Neural cell (in vitro differentiated cells): ENCODE results near the gene HMOX2. TPM values are rescaled to one million over a fixed set of nuclear protein-coding genes. Genes with fewer than 3 reads are reported as not detected.

ENCODE experiments used
- H2AFZ ChIP-seq: fragments of 200-600, 300-800 bp; sonication (generic), shearing (Covaris generic); 2 replicates; pipeline ENCODE4 v1.6.0; 2014; ENCODE audit warnings: low read depth, mild to moderate bottlenecking, antibody characterized with exemption, low read length, moderate library complexity
- H3F3A ChIP-seq: fragments of 200-600 bp; shearing (Covaris generic); 2 replicates; pipeline ENCODE4 v1.6.1; 2016; ENCODE audit warnings: mild to moderate bottlenecking, moderate library complexity, mixed read lengths, antibody characterized with exemption, low read length; ENCODE audit not compliant: insufficient read depth, poor library complexity, severe bottlenecking
- H3K27ac ChIP-seq: fragments of 200-600, 300-800 bp; sonication (generic), shearing (Covaris generic); 2 replicates; pipeline ENCODE4 v1.5.1; 2014; ENCODE audit warnings: mild to moderate bottlenecking, low read length, moderate library complexity
- H3K27me3 ChIP-seq: fragments of 300-800, 200-600 bp; sonication (generic), shearing (Covaris generic); 2 replicates; pipeline ENCODE4 v1.6.0; 2014; ENCODE audit warnings: mild to moderate bottlenecking, low read depth, low read length, moderate library complexity; ENCODE audit not compliant: insufficient read depth
- H3K36me3 ChIP-seq: fragments of 300-800, 200-600 bp; sonication (generic), shearing (Covaris generic); 2 replicates; pipeline ENCODE4 v1.5.1; 2014; ENCODE audit warnings: mild to moderate bottlenecking, antibody characterized with exemption, low read length, moderate library complexity; ENCODE audit not compliant: insufficient read depth
- H3K4me2 ChIP-seq: fragments of 300-800, 200-600 bp; sonication (generic), shearing (Covaris generic); 2 replicates; pipeline ENCODE4 v1.6.0; 2014; ENCODE audit warnings: mild to moderate bottlenecking, low read length
- H3K4me3 ChIP-seq: fragments of 300-800, 200-600 bp; sonication (generic), shearing (Covaris generic); 2 replicates; pipeline ENCODE4 v1.5.1; 2014; ENCODE audit warnings: mild to moderate bottlenecking, low read length, moderate library complexity
- H3K79me2 ChIP-seq: fragments of 200-600 bp; shearing (Covaris generic); replicated peaks from 2 replicates; pipeline ENCODE4 v1.6.0; 2014; ENCODE audit warnings: mild to moderate bottlenecking, low read length, moderate library complexity; ENCODE audit not compliant: insufficient read depth
- H3K9ac ChIP-seq: fragments of 300-800, 200-600 bp; sonication (generic), shearing (Covaris generic); 2 replicates; pipeline ENCODE4 v1.6.1; 2016; ENCODE audit warnings: mild to moderate bottlenecking, low read length, mixed read lengths
- H3K9me2 ChIP-seq: fragments of 200-600 bp; shearing (Covaris generic); 2 replicates; pipeline ENCODE4 v1.6.1; 2016; ENCODE audit warnings: mild to moderate bottlenecking, low read length, mixed read lengths; ENCODE audit not compliant: insufficient read depth
- H3K9me3 ChIP-seq: fragments of 200-600, 300-800 bp; sonication (generic), shearing (Covaris generic); 2 replicates; pipeline ENCODE4 v1.6.1; 2016; ENCODE audit warnings: mild to moderate bottlenecking, mixed run types, low read length, moderate library complexity, mixed read lengths
- H4K20me1 ChIP-seq: fragments of 200-600 bp; shearing (Covaris generic); 2 replicates; pipeline ENCODE4 v1.6.1; 2016; ENCODE audit warnings: mild to moderate bottlenecking, mixed run types; ENCODE audit not compliant: insufficient read depth
- CTCF ChIP-seq: fragments of 450-650 bp; IDR thresholded peaks from 2 replicates; pipeline ENCODE4 v1.5.1; 2014; ENCODE audit warnings: antibody characterized with exemption, mild to moderate bottlenecking, moderate library complexity; ENCODE audit not compliant: poor library complexity, severe bottlenecking
- EP300 ChIP-seq: fragments of 450-650 bp; conservative IDR thresholded peaks from 2 replicates; pipeline ENCODE4 v1.6.1; 2014; ENCODE audit warnings: antibody characterized with exemption, mild to moderate bottlenecking, moderate library complexity; ENCODE audit not compliant: poor library complexity, severe bottlenecking
- EZH2 ChIP-seq: fragments of 200-600, 300-800 bp; shearing (Covaris generic), sonication (generic); IDR thresholded peaks from 2 replicates; pipeline ENCODE4 v1.6.1; 2014; ENCODE audit warnings: antibody characterized with exemption, low read length, borderline replicate concordance, mild to moderate bottlenecking; ENCODE audit not compliant: insufficient read depth, poor library complexity, severe bottlenecking
- MXI1 ChIP-seq: fragments of 450-650 bp; conservative IDR thresholded peaks from 2 replicates; pipeline ENCODE4 v1.6.1; 2014; ENCODE audit warnings: antibody characterized with exemption, mild to moderate bottlenecking; ENCODE audit not compliant: poor library complexity, severe bottlenecking
- POLR2AphosphoS5 ChIP-seq: IDR thresholded peaks from 2 replicates; pipeline ENCODE4 v1.6.1; 2012
- RAD21 ChIP-seq: fragments of 450-650 bp; conservative IDR thresholded peaks from 2 replicates; pipeline ENCODE4 v1.6.1; 2014; ENCODE audit warnings: antibody characterized with exemption, mild to moderate bottlenecking, moderate library complexity
- SMC3 ChIP-seq: fragments of 450-650 bp; conservative IDR thresholded peaks from 2 replicates; pipeline ENCODE4 v1.6.1; 2014; ENCODE audit warnings: antibody characterized with exemption, mild to moderate bottlenecking, moderate library complexity; ENCODE audit not compliant: poor library complexity
- TAF1 ChIP-seq: IDR thresholded peaks from 2 replicates; pipeline ENCODE4 v1.6.1; 2012; ENCODE audit warnings: low read depth
- polyA plus RNA-seq: library from polyadenylated mRNA; depleted of rRNA; stranded (reverse); fragments of >200 nt; gene quantifications from 2 replicates; pipeline ENCODE4 v1.2.3, GENCODE V29; 2014
- TF ChIP-seq, protein P1 (sequence below): IDR thresholded peaks from 2 replicates; pipeline ENCODE4 v1.6.1; 2012; ENCODE audit warnings: borderline replicate concordance

Gene HMOX2
- polyA plus RNA-seq, 1 donor from 2014 or later: 79.4 TPM

DNA sequence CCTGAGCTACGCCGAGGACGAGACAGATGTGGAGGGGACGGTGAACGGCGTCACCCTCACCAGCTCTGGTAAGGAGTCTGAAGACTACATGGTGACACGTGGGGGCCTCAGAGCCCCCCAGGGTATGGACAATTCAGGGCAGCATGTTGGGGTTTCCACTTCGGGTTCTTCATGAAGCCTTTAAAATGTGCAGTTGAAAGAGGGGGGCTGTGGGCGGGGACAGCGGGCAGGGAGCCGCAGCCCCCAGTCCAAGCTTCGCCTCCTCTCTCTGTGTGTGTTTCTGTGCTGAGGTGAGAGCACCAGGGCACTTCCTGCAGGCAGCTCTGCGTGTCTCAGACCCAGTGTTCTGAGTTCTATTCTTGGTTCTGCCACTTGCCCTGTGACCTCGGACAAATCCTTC, 25.8 kb upstream of the HMOX2 start:
- no peaks in the 10 kb centered on the region for H3K9me2 ChIP-seq
- no peak overlapping the region for H3K4me3 ChIP-seq
- no peak overlapping the region for H3K27ac ChIP-seq
- H3K79me2 ChIP-seq: no peaks in the 10 kb centered on the region
- H3K27me3 ChIP-seq: no peaks in the 10 kb centered on the region
- TF ChIP-seq, protein P1, sequence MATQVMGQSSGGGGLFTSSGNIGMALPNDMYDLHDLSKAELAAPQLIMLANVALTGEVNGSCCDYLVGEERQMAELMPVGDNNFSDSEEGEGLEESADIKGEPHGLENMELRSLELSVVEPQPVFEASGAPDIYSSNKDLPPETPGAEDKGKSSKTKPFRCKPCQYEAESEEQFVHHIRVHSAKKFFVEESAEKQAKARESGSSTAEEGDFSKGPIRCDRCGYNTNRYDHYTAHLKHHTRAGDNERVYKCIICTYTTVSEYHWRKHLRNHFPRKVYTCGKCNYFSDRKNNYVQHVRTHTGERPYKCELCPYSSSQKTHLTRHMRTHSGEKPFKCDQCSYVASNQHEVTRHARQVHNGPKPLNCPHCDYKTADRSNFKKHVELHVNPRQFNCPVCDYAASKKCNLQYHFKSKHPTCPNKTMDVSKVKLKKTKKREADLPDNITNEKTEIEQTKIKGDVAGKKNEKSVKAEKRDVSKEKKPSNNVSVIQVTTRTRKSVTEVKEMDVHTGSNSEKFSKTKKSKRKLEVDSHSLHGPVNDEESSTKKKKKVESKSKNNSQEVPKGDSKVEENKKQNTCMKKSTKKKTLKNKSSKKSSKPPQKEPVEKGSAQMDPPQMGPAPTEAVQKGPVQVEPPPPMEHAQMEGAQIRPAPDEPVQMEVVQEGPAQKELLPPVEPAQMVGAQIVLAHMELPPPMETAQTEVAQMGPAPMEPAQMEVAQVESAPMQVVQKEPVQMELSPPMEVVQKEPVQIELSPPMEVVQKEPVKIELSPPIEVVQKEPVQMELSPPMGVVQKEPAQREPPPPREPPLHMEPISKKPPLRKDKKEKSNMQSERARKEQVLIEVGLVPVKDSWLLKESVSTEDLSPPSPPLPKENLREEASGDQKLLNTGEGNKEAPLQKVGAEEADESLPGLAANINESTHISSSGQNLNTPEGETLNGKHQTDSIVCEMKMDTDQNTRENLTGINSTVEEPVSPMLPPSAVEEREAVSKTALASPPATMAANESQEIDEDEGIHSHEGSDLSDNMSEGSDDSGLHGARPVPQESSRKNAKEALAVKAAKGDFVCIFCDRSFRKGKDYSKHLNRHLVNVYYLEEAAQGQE: no peak
- TF ChIP-seq RAD21 (no peak), CTCF (no peak), EZH2 (no peak), SMC3 (no peak), MXI1 (no peak), POLR2AphosphoS5 (no peak), TAF1 (no peak), EP300 (no peak)
- no peaks in the 10 kb centered on the region for H3K9me3 ChIP-seq
- no peaks in the 10 kb centered on the region for H3K36me3 ChIP-seq
- no peak overlapping the region for H2AFZ ChIP-seq
- no peaks in the 10 kb centered on the region for H4K20me1 ChIP-seq
- no peaks in the 10 kb centered on the region for H3F3A ChIP-seq
- H3K4me2 ChIP-seq: no peak overlapping the region
- no peak overlapping the region for H3K9ac ChIP-seq

- Histone ChIP-seq H3K27ac (no peak overlapping the region), H2AFZ (no peak overlapping the region), H3K9ac (no peak overlapping the region), H3K27me3 (no peaks in the 10 kb centered on the region), H3K9me3 (no peaks in the 10 kb centered on the region), H4K20me1 (no peaks in the 10 kb centered on the region), H3K4me2 (no peak overlapping the region), H3K9me2 (no peaks in the 10 kb centered on the region), H3F3A (no peaks in the 10 kb centered on the region), H3K36me3 (no peaks in the 10 kb centered on the region), H3K79me2 (no peaks in the 10 kb centered on the region), H3K4me3 (no peak overlapping the region)
- TF ChIP-seq POLR2AphosphoS5: no peak
Observed at GRCh38 chr16:4450931-4451519, 25.2 kb upstream of the HMOX2 start.

- H3K4me3 ChIP-seq: no peak overlapping the region
- H3K27me3 ChIP-seq: no peaks in the 10 kb centered on the region
- H3K9me3 ChIP-seq: no peaks in the 10 kb centered on the region
- H3K79me2 ChIP-seq: no peaks in the 10 kb centered on the region
- H3K4me2 ChIP-seq: no peak overlapping the region
- no peaks in the 10 kb centered on the region for H3F3A ChIP-seq
- no peaks in the 10 kb centered on the region for H4K20me1 ChIP-seq
- H3K9ac ChIP-seq: no peak overlapping the region
- no peak overlapping the region for H3K27ac ChIP-seq
- no peak overlapping the region for H2AFZ ChIP-seq
- no peaks in the 10 kb centered on the region for H3K36me3 ChIP-seq
- TF ChIP-seq SMC3 (no peak), TAF1 (no peak), CTCF (no peak), EZH2 (no peak), RAD21 (no peak), MXI1 (no peak), POLR2AphosphoS5 (no peak), EP300 (no peak)
- TF ChIP-seq, protein P1: no peak
- H3K9me2 ChIP-seq: no peaks in the 10 kb centered on the region
Observed at GRCh38 chr16:4452674-4453073, 23.5 kb upstream of the HMOX2 start.
